ENCODE data around the gene AHNAK2.

The AHNAK2 gene

DNA sequence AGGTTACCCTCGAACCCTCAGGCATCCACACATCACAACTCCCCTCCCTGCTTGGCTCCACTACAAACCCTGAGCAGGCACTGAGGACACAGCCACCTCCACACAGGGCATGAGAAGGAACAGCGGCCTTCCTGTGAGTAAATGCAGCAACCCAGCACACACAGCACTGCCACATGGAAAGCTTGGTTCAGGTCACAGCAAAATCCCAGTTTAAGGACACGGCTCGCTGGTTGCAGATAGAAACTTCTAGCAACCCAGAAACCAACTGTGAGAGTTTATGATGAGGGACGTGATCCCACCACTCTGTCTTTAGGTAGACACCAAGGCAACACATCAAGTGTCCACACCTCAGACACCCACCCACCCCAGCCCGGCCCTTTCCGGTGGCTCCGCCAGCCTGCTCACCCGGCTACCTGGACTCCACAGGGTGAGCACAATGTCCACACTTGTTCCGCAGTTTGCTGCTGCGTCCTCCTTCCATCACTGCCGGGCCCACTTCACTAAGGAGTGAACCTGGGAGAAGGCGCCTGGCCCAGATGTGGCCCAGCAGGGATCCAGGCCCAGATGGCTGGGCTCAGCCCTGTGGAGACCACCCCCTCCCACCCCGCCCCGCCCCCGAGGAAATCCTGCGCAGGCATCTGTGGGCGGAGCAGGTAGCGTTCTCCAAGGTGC is 29.6 kb upstream of the AHNAK2 start:
- no peak overlapping the region for H3K4me2 ChIP-seq (ENCODE audit: low read depth, low read length, poor library complexity, severe bottlenecking)
- peaks cover 10% of the 10 kb centered on the region; the same call in 1 of the 2 replicates for H3K36me3 ChIP-seq (ENCODE audit: low read length)
- H4K20me1 ChIP-seq (ENCODE audit: low read depth, low read length): peaks cover 29% of the 10 kb centered on the region
- TF ChIP-seq, protein P1, sequence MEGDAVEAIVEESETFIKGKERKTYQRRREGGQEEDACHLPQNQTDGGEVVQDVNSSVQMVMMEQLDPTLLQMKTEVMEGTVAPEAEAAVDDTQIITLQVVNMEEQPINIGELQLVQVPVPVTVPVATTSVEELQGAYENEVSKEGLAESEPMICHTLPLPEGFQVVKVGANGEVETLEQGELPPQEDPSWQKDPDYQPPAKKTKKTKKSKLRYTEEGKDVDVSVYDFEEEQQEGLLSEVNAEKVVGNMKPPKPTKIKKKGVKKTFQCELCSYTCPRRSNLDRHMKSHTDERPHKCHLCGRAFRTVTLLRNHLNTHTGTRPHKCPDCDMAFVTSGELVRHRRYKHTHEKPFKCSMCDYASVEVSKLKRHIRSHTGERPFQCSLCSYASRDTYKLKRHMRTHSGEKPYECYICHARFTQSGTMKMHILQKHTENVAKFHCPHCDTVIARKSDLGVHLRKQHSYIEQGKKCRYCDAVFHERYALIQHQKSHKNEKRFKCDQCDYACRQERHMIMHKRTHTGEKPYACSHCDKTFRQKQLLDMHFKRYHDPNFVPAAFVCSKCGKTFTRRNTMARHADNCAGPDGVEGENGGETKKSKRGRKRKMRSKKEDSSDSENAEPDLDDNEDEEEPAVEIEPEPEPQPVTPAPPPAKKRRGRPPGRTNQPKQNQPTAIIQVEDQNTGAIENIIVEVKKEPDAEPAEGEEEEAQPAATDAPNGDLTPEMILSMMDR (IDR thresholded peaks at IDR 0.05; ENCODE audit: insufficient read depth, low read length, poor library complexity, severe bottlenecking): no peak
- TF ChIP-seq EZH2phosphoT487 (conservative IDR thresholded peaks at IDR 0.05; ENCODE audit: low read length): no peak
- peaks cover 6% of the 10 kb centered on the region; the same call in 1 of the 2 replicates for H3F3A ChIP-seq (ENCODE audit: insufficient read depth)
- no peaks in the 10 kb centered on the region for H3K27me3 ChIP-seq (ENCODE audit: low read length)
- peaks cover 44% of the 10 kb centered on the region for H3K79me2 ChIP-seq (ENCODE audit: insufficient read depth, low read length)
- no peak overlapping the region for H2AFZ ChIP-seq (ENCODE audit: low read depth, low read length, severe bottlenecking)
- no peak overlapping the region for H3K9ac ChIP-seq (ENCODE audit: low read length)
- no peaks in the 10 kb centered on the region for H3K9me3 ChIP-seq (ENCODE audit: insufficient read depth, low read length)
- no peak overlapping the region for H3K27ac ChIP-seq (ENCODE audit: low read depth, low read length)
- H3K9me2 ChIP-seq (replicated peaks; ENCODE audit: insufficient read depth, low read length): no peaks in the 10 kb centered on the region
- no peak overlapping the region for H3K4me3 ChIP-seq (ENCODE audit: insufficient read depth, low read length, poor library complexity, severe bottlenecking)

DNA sequence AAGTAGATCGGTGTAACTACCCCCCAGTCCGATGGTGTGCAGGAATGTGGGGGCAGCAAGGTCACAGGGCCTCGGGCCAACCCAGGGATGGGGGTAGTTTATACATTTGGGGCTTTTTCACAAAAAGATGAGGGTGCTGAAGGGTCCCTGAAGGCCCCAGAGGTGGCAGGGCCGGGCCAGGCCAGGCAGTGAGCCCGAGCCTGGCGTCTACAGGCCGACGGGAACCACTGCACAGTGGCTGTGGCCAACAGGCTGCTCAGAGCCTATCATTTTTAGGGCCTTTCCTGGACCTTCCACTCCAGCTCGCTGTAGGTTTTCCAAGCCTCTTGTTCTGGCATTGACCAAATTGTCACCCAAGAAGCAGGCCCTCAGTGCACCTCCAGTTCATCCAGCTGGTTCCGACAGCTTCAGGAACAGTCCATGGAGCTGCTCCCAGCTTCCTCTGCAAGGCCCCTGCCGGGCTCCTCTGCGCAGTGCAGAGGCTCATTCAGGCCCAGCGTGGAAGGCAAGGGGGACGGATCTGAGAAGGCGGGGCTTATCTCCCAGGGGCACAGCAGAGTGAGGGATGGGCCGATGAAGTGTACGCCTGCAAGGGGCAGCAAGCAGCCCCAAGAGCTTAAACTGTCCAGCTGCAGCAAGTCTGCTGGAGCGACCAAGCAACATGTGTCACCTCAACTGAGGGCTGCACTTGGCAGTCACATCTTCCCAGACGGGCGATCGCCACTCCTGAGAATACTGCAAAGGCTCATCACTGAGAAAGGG is 28.8 kb upstream of the AHNAK2 start:
- peaks cover 10% of the 10 kb centered on the region; the same call in 1 of the 2 replicates for H3K36me3 ChIP-seq (ENCODE audit: low read length)
- H3K27me3 ChIP-seq (ENCODE audit: low read length): no peaks in the 10 kb centered on the region
- peaks cover 6% of the 10 kb centered on the region; the same call in 1 of the 2 replicates for H3F3A ChIP-seq (ENCODE audit: insufficient read depth)
- no peak overlapping the region for H3K4me3 ChIP-seq (ENCODE audit: insufficient read depth, low read length, poor library complexity, severe bottlenecking)
- TF ChIP-seq, protein P1 (IDR thresholded peaks at IDR 0.05; ENCODE audit: insufficient read depth, low read length, poor library complexity, severe bottlenecking): no peak
- TF ChIP-seq EZH2phosphoT487 (conservative IDR thresholded peaks at IDR 0.05; ENCODE audit: low read length): no peak
- H3K9me3 ChIP-seq (ENCODE audit: insufficient read depth, low read length): no peaks in the 10 kb centered on the region
- H3K79me2 ChIP-seq (ENCODE audit: insufficient read depth, low read length): peaks cover 37% of the 10 kb centered on the region
- peaks cover 29% of the 10 kb centered on the region for H4K20me1 ChIP-seq (ENCODE audit: low read depth, low read length)
- no peak overlapping the region for H2AFZ ChIP-seq (ENCODE audit: low read depth, low read length, severe bottlenecking)
- no peak overlapping the region for H3K9ac ChIP-seq (ENCODE audit: low read length)
- no peaks in the 10 kb centered on the region for H3K9me2 ChIP-seq (replicated peaks; ENCODE audit: insufficient read depth, low read length)
- H3K27ac ChIP-seq (ENCODE audit: low read depth, low read length): no peak overlapping the region
- H3K4me2 ChIP-seq (ENCODE audit: low read depth, low read length, poor library complexity, severe bottlenecking): no peak overlapping the region

DNA sequence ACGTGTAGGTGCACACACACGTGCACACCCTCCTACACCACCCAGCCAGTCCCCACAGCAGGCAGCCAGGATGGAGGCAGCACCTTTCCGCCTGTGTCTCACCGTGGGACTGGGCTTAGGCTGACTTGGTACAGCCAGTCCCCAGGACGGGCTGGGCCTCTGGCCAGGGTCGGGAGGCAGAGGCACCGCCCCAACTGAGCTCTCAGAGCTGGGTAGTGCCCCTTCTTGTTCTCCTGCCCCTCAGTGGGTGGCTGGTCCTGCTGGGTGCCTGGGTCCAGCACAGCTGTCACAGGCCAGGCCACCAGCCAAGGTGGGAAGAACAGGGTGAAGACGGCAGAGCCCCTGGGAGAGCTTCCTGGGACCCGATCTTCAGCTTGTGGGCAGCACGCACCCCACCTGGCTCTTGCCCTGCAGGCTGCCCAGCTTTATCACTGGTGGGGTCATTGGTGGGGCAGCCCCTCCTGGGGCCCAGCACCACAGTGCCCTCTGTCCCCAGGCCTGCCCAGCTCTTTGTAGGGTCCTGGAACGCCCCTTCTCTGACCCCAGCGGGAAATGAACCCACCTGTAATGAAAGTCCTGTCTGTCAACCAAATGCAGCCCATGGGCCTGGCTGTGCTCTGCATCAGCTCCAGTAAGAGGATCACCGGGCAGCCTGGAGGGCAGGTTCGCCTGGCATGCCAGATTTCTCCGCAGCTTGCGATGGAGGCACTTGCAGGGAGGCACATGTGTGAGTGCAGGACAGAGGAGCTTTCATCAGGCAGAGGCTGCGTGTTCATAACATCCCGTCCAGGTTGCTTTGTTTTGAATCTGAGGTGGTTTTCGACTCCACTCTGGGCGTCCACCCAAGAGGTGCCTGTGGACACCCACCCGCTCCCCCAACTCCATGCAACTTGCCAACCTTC is 28.0 kb upstream of the AHNAK2 start:
- peaks cover 21% of the 10 kb centered on the region; the same call in 1 of the 2 replicates for H4K20me1 ChIP-seq (ENCODE audit: low read depth, low read length)
- no peaks in the 10 kb centered on the region for H3K9me3 ChIP-seq (ENCODE audit: insufficient read depth, low read length)
- peaks cover 6% of the 10 kb centered on the region; the same call in 1 of the 2 replicates for H3F3A ChIP-seq (ENCODE audit: insufficient read depth)
- peaks cover 10% of the 10 kb centered on the region; the same call in 1 of the 2 replicates for H3K36me3 ChIP-seq (ENCODE audit: low read length)
- no peak overlapping the region for H3K4me2 ChIP-seq (ENCODE audit: low read depth, low read length, poor library complexity, severe bottlenecking)
- no peak overlapping the region for H3K27ac ChIP-seq (ENCODE audit: low read depth, low read length)
- no peak overlapping the region for H3K4me3 ChIP-seq (ENCODE audit: insufficient read depth, low read length, poor library complexity, severe bottlenecking)
- H2AFZ ChIP-seq (ENCODE audit: low read depth, low read length, severe bottlenecking): no peak overlapping the region
- H3K79me2 ChIP-seq (ENCODE audit: insufficient read depth, low read length): peaks cover 29% of the 10 kb centered on the region
- TF ChIP-seq, protein P1 (IDR thresholded peaks at IDR 0.05; ENCODE audit: insufficient read depth, low read length, poor library complexity, severe bottlenecking): no peak
- no peak for TF ChIP-seq EZH2phosphoT487 (conservative IDR thresholded peaks at IDR 0.05; ENCODE audit: low read length)
- H3K9ac ChIP-seq (ENCODE audit: low read length): no peak overlapping the region
- no peaks in the 10 kb centered on the region for H3K27me3 ChIP-seq (ENCODE audit: low read length)
- no peaks in the 10 kb centered on the region for H3K9me2 ChIP-seq (replicated peaks; ENCODE audit: insufficient read depth, low read length)
